ENCODE data around the gene PDZRN3. TPM values are rescaled to one million over a fixed set of nuclear protein-coding genes. Genes with fewer than 3 reads are reported as not detected.

Gene PDZRN3
- total RNA-seq, 2 donors from 2014 or later = 6.1 to 10.4 TPM

DNA sequence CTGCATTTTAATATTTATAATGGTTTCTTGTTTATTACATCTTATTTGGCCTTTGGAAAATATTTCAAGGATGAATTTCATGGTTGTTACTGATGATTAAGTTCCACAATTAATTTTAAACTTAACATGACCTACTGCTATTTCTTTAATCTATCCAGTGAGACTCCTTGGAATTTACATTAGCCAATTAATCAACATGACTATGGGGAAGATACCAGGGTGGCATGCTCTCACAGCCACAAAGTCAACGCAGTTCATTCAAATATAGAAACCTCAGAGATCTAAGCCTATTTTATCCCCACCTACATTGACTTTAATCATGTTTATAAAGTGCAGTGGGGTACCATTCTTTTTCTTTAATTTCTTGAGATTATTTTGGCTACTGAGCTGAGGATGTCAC lies 43.6 kb upstream of the PDZRN3 start:
- WGBS, 2 experiments (ENCODE audit: insufficient coverage in 1 of 2, insufficient read length in 1 of 2) = 70% methylated on average over 1 of the region's 1 CpG; no CpG with 5 or more reads in 1 of the 2 experiments
- DNase-seq = no peak
- H3K9ac ChIP-seq (ENCODE audit: extremely low read depth, low read length, poor library complexity, severe bottlenecking) = no peak overlapping the region
- no peak overlapping the region for H3K27ac ChIP-seq (ENCODE audit: low read depth, low read length)
- no peaks in the 10 kb centered on the region for H3K9me3 Mint-ChIP-seq
- H3K36me3 ChIP-seq (ENCODE audit: control insufficient read depth, insufficient read depth, low read length) = no peaks in the 10 kb centered on the region
- no peaks in the 10 kb centered on the region for H3K9me3 ChIP-seq (ENCODE audit: control insufficient read depth, low read length)
- H3K27me3 Mint-ChIP-seq (ENCODE audit: insufficient read depth) = no peaks in the 10 kb centered on the region
- H3K27me3 ChIP-seq (ENCODE audit: control insufficient read depth, insufficient read depth, low read length, poor library complexity, severe bottlenecking) = no peaks in the 10 kb centered on the region
- no peak overlapping the region for H3K27ac Mint-ChIP-seq
- H3K4me3 Mint-ChIP-seq = no peak overlapping the region
- H3K36me3 Mint-ChIP-seq (ENCODE audit: low read depth) = no peaks in the 10 kb centered on the region
- peaks cover 19% of the 10 kb centered on the region for H3K4me1 ChIP-seq (ENCODE audit: control insufficient read depth, insufficient read depth, low read length)
- peaks cover 10% of the 10 kb centered on the region for H3K4me1 Mint-ChIP-seq
- TF ChIP-seq, protein P1, sequence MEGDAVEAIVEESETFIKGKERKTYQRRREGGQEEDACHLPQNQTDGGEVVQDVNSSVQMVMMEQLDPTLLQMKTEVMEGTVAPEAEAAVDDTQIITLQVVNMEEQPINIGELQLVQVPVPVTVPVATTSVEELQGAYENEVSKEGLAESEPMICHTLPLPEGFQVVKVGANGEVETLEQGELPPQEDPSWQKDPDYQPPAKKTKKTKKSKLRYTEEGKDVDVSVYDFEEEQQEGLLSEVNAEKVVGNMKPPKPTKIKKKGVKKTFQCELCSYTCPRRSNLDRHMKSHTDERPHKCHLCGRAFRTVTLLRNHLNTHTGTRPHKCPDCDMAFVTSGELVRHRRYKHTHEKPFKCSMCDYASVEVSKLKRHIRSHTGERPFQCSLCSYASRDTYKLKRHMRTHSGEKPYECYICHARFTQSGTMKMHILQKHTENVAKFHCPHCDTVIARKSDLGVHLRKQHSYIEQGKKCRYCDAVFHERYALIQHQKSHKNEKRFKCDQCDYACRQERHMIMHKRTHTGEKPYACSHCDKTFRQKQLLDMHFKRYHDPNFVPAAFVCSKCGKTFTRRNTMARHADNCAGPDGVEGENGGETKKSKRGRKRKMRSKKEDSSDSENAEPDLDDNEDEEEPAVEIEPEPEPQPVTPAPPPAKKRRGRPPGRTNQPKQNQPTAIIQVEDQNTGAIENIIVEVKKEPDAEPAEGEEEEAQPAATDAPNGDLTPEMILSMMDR (conservative IDR thresholded peaks at IDR 0.05) = no peak
- H3K4me3 ChIP-seq (ENCODE audit: low read length) = no peak overlapping the region

DNA sequence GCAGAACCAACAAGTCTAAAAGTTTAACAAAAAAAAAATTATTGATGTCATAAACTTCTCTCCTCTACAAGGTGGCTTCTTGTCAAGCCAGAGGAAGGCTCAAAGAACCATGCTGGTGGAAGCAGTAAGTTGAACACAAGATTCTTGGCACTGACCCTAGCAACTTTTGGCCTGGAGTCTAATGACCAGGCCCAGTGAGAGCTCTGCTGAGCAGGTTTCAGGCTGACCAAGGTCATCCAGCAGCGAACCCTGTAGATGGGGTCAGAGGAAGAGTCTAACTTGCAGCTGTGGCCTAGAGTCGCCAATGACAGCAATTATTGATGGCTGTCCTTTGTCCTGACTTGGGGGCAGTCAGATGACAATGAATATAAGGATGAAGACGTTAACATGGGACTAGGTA lies 43.1 kb upstream of the PDZRN3 start:
- Histone ChIP-seq H3K27me3 (ENCODE audit: control insufficient read depth, insufficient read depth, low read length, poor library complexity, severe bottlenecking) (no peaks in the 10 kb centered on the region), H3K36me3 (ENCODE audit: control insufficient read depth, insufficient read depth, low read length) (no peaks in the 10 kb centered on the region), H3K27ac (ENCODE audit: low read depth, low read length) (no peak overlapping the region), H3K4me1 (ENCODE audit: control insufficient read depth, insufficient read depth, low read length) (peaks cover 22% of the 10 kb centered on the region), H3K9ac (ENCODE audit: extremely low read depth, low read length, poor library complexity, severe bottlenecking) (no peak overlapping the region), H3K9me3 (ENCODE audit: control insufficient read depth, low read length) (no peaks in the 10 kb centered on the region), H3K4me3 (ENCODE audit: low read length) (no peak overlapping the region)
- H3K4me3 Mint-ChIP-seq = no peak overlapping the region
- peaks cover 15% of the 10 kb centered on the region for H3K4me1 Mint-ChIP-seq
- H3K27ac Mint-ChIP-seq = no peak overlapping the region
- TF ChIP-seq, protein P1 (conservative IDR thresholded peaks at IDR 0.05) = no peak
- H3K36me3 Mint-ChIP-seq (ENCODE audit: low read depth) = no peaks in the 10 kb centered on the region
- 68 to 91% methylated on average over 2 to 3 of the region's 3 CpGs for WGBS, 2 experiments (ENCODE audit: insufficient coverage in 1 of 2, insufficient read length in 1 of 2)
- no peak for DNase-seq
- no peaks in the 10 kb centered on the region for H3K27me3 Mint-ChIP-seq (ENCODE audit: insufficient read depth)
- no peaks in the 10 kb centered on the region for H3K9me3 Mint-ChIP-seq

DNA sequence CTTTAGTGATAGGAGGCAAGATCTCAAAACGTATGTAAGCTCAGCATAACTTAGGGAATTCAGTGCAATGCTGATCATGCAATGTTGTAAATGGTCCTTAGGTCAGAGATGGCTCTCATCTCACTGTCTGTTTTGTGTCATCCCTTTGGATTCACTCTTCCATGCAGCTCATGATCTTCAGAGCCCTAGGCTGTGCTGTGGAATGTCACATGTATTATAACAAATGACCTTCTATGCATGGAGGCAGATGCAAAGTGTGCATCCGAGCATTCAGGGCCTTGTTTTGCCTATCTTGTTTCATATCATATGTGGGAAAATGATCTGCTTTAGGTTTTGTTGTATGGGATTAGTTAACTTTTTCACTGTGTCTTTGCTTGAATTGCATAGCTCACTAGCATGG lies 40.5 kb upstream of the PDZRN3 start:
- no peak overlapping the region for H3K4me3 Mint-ChIP-seq
- TF ChIP-seq, protein P1 (conservative IDR thresholded peaks at IDR 0.05) = no peak
- no peaks in the 10 kb centered on the region for H3K36me3 ChIP-seq (ENCODE audit: control insufficient read depth, insufficient read depth, low read length)
- no peak for DNase-seq
- H3K27me3 Mint-ChIP-seq (ENCODE audit: insufficient read depth) = no peaks in the 10 kb centered on the region
- WGBS, 2 experiments (ENCODE audit: insufficient coverage in 1 of 2, insufficient read length in 1 of 2) = 74 to 100% methylated on average over 1 to 2 of the region's 2 CpGs
- H3K9me3 ChIP-seq (ENCODE audit: control insufficient read depth, low read length) = no peaks in the 10 kb centered on the region
- no peak overlapping the region for H3K9ac ChIP-seq (ENCODE audit: extremely low read depth, low read length, poor library complexity, severe bottlenecking)
- H3K4me3 ChIP-seq (ENCODE audit: low read length) = no peak overlapping the region
- peaks cover 16% of the 10 kb centered on the region for H3K4me1 Mint-ChIP-seq
- no peak overlapping the region for H3K27ac ChIP-seq (ENCODE audit: low read depth, low read length)
- H3K36me3 Mint-ChIP-seq (ENCODE audit: low read depth) = no peaks in the 10 kb centered on the region
- no peak overlapping the region for H3K27ac Mint-ChIP-seq
- no peaks in the 10 kb centered on the region for H3K27me3 ChIP-seq (ENCODE audit: control insufficient read depth, insufficient read depth, low read length, poor library complexity, severe bottlenecking)
- no peaks in the 10 kb centered on the region for H3K9me3 Mint-ChIP-seq
- peaks cover 22% of the 10 kb centered on the region for H3K4me1 ChIP-seq (ENCODE audit: control insufficient read depth, insufficient read depth, low read length)

Data from endodermal cell (in vitro differentiated cells).